Measurements from ENCODE around the gene ULK4.

GRCh38 chr3:41602121-41602520, 359.8 kb downstream of the ULK4 start:
- no peak for TF ChIP-seq CTCF (IDR thresholded peaks at IDR 0.05)
- TF ChIP-seq EP300 (IDR thresholded peaks at IDR 0.05) = no peak

Data from ovary (tissue), 3 donors.